ENCODE results near the gene LRRC8C.

GRCh38 chr1:89762779-89763648 is 130.1 kb downstream of the LRRC8C start:
- TF ChIP-seq, protein P1, sequence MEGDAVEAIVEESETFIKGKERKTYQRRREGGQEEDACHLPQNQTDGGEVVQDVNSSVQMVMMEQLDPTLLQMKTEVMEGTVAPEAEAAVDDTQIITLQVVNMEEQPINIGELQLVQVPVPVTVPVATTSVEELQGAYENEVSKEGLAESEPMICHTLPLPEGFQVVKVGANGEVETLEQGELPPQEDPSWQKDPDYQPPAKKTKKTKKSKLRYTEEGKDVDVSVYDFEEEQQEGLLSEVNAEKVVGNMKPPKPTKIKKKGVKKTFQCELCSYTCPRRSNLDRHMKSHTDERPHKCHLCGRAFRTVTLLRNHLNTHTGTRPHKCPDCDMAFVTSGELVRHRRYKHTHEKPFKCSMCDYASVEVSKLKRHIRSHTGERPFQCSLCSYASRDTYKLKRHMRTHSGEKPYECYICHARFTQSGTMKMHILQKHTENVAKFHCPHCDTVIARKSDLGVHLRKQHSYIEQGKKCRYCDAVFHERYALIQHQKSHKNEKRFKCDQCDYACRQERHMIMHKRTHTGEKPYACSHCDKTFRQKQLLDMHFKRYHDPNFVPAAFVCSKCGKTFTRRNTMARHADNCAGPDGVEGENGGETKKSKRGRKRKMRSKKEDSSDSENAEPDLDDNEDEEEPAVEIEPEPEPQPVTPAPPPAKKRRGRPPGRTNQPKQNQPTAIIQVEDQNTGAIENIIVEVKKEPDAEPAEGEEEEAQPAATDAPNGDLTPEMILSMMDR (IDR thresholded peaks at IDR 0.05; ENCODE audit: low read depth, low read length, missing input control): peak; percentile 90
- TF ChIP-seq GABPA (IDR thresholded peaks at IDR 0.05 in 1 of 2, conservative IDR thresholded peaks at IDR 0.05 in 1 of 2): no peak
- TF ChIP-seq YY1 (IDR thresholded peaks at IDR 0.05): no peak
- TF ChIP-seq RAD21 (IDR thresholded peaks at IDR 0.05): peak; percentile 93 to 94
- TF ChIP-seq MAX (IDR thresholded peaks at IDR 0.05): no peak
- TF ChIP-seq EGR1 (IDR thresholded peaks at IDR 0.05; ENCODE audit: low read depth in 2 of 2): no peak
- no peak for TF ChIP-seq JUND (IDR thresholded peaks at IDR 0.05)
- no peak for TF ChIP-seq TAF1 (conservative IDR thresholded peaks at IDR 0.05)
- TF ChIP-seq, protein P2, sequence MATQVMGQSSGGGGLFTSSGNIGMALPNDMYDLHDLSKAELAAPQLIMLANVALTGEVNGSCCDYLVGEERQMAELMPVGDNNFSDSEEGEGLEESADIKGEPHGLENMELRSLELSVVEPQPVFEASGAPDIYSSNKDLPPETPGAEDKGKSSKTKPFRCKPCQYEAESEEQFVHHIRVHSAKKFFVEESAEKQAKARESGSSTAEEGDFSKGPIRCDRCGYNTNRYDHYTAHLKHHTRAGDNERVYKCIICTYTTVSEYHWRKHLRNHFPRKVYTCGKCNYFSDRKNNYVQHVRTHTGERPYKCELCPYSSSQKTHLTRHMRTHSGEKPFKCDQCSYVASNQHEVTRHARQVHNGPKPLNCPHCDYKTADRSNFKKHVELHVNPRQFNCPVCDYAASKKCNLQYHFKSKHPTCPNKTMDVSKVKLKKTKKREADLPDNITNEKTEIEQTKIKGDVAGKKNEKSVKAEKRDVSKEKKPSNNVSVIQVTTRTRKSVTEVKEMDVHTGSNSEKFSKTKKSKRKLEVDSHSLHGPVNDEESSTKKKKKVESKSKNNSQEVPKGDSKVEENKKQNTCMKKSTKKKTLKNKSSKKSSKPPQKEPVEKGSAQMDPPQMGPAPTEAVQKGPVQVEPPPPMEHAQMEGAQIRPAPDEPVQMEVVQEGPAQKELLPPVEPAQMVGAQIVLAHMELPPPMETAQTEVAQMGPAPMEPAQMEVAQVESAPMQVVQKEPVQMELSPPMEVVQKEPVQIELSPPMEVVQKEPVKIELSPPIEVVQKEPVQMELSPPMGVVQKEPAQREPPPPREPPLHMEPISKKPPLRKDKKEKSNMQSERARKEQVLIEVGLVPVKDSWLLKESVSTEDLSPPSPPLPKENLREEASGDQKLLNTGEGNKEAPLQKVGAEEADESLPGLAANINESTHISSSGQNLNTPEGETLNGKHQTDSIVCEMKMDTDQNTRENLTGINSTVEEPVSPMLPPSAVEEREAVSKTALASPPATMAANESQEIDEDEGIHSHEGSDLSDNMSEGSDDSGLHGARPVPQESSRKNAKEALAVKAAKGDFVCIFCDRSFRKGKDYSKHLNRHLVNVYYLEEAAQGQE (IDR thresholded peaks at IDR 0.05): no peak
- peak in 1 of 2 donors; percentile 26 for TF ChIP-seq RXRA (IDR thresholded peaks at IDR 0.05)
- TF ChIP-seq, protein P3, sequence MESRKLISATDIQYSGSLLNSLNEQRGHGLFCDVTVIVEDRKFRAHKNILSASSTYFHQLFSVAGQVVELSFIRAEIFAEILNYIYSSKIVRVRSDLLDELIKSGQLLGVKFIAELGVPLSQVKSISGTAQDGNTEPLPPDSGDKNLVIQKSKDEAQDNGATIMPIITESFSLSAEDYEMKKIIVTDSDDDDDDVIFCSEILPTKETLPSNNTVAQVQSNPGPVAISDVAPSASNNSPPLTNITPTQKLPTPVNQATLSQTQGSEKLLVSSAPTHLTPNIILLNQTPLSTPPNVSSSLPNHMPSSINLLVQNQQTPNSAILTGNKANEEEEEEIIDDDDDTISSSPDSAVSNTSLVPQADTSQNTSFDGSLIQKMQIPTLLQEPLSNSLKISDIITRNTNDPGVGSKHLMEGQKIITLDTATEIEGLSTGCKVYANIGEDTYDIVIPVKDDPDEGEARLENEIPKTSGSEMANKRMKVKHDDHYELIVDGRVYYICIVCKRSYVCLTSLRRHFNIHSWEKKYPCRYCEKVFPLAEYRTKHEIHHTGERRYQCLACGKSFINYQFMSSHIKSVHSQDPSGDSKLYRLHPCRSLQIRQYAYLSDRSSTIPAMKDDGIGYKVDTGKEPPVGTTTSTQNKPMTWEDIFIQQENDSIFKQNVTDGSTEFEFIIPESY (IDR thresholded peaks at IDR 0.05): no peak
- TF ChIP-seq, protein P4, sequence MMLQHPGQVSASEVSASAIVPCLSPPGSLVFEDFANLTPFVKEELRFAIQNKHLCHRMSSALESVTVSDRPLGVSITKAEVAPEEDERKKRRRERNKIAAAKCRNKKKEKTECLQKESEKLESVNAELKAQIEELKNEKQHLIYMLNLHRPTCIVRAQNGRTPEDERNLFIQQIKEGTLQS (IDR thresholded peaks at IDR 0.05): no peak
- no peak for TF ChIP-seq HNF4A (conservative IDR thresholded peaks at IDR 0.05)
- no peak for TF ChIP-seq FOXA2 (IDR thresholded peaks at IDR 0.05)

Measured in liver (tissue), 3 donors.